WERI-Rb-1 (cell line): ENCODE data around the gene CFAP97.
"Not testable (repeated sequence)": the region's sequence is repeated elsewhere in the genome, so short reads cannot be mapped to it uniquely, and the experiment has no call there.

Experiments
- DNase-seq: peaks from one replicate; pipeline ENCODE4 v3.0.0-alpha.2; 2020
- H3K27ac ChIP-seq: fragments of 250-450 bp; sonication (Bioruptor Pico); 2 replicates; pipeline ENCODE4 v1.5.1; 2020; ENCODE audit warnings: mild to moderate bottlenecking, moderate library complexity
- H3K27me3 ChIP-seq: fragments of 250-450 bp; sonication (Bioruptor Pico); 2 replicates; pipeline ENCODE4 v1.5.1; 2021; ENCODE audit warnings: mild to moderate bottlenecking, low read depth, moderate library complexity; ENCODE audit not compliant: insufficient read depth, severe bottlenecking
- H3K36me3 ChIP-seq: fragments of 250-450 bp; sonication (Bioruptor Pico); 2 replicates; pipeline ENCODE4 v1.5.1; 2020; ENCODE audit warnings: mild to moderate bottlenecking, moderate library complexity
- H3K4me3 ChIP-seq: 2 replicates; pipeline ENCODE4 v1.5.1; 2011; ENCODE audit warnings: low read depth, mild to moderate bottlenecking, control low read depth, low read length
- H3K9me3 ChIP-seq: fragments of 250-450 bp; sonication (Bioruptor Pico); 2 replicates; pipeline ENCODE4 v1.5.1; 2021; ENCODE audit warnings: mild to moderate bottlenecking, moderate library complexity; ENCODE audit not compliant: severe bottlenecking
- TF ChIP-seq, protein P1 (sequence below): IDR thresholded peaks from 2 replicates; pipeline ENCODE4 v1.5.1; 2011; ENCODE audit warnings: low read depth, mild to moderate bottlenecking, control low read depth, inconsistent platforms, low read length

Gene CFAP97

DNA sequence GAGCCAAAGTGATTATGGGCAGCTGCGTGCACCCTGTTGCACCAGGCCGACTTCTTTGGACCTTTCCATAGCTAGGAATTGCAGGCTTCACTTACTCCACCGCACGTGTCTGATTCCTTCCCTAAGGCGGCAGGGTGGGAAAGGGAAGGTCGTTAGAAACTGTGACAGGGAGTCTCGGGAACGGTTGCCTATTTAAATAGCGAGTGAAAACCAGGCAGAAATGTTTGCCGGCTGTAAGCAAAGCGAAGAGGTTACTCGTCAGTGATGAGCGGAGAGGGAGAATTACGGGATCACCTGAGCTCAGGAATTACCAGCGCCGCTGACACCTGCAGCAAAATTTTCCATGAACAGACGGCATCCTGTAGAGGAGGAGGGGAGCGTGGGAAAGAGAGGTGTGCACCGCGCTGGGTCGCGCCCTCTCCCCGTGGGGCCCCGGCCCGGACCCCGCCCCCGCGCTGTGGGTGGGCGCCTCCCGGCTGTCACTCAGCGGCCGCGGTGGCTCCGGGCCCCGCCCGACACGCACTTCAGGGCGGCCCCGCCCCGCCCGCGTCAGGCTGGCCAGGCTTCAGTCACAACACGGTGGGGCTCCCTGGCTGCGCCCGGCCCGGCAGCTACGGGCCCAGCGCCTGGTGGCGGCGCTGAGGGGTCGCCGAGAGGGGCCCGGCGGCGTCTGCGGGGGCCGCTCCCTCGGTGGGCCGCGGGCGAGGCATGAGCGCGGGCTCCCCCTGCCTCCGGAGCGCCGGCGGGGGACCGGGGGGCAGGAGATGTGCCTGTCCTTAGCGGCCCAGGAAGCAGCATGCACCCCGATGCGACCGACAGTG, 5.4 kb upstream of the CFAP97 start, which contains the start of gene SNX25:
Gene SNX25 (plus strand): TSS at position 568 of the 821 bp plus-strand sequence. CDS start 229 bp downstream, at position 797.
- peak within 1 kb of the TSS; percentile 67 for H3K4me3 ChIP-seq

GRCh38 chr4:185207466-185207865, 3.7 kb upstream of the CFAP97 start:
- no peaks in the 10 kb centered on the region for H3K27me3 ChIP-seq
- no peak for DNase-seq
- no peak overlapping the region for H3K27ac ChIP-seq
- H3K36me3 ChIP-seq: no peaks in the 10 kb centered on the region; the same call in 1 of the 2 replicates
- TF ChIP-seq, protein P1, sequence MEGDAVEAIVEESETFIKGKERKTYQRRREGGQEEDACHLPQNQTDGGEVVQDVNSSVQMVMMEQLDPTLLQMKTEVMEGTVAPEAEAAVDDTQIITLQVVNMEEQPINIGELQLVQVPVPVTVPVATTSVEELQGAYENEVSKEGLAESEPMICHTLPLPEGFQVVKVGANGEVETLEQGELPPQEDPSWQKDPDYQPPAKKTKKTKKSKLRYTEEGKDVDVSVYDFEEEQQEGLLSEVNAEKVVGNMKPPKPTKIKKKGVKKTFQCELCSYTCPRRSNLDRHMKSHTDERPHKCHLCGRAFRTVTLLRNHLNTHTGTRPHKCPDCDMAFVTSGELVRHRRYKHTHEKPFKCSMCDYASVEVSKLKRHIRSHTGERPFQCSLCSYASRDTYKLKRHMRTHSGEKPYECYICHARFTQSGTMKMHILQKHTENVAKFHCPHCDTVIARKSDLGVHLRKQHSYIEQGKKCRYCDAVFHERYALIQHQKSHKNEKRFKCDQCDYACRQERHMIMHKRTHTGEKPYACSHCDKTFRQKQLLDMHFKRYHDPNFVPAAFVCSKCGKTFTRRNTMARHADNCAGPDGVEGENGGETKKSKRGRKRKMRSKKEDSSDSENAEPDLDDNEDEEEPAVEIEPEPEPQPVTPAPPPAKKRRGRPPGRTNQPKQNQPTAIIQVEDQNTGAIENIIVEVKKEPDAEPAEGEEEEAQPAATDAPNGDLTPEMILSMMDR: no peak
- no peaks in the 10 kb centered on the region for H3K9me3 ChIP-seq
- no peak overlapping the region for H3K4me3 ChIP-seq

More for the DNA sequence above, 5.4 kb upstream of the CFAP97 start, which contains the start of gene SNX25:
- TF ChIP-seq, protein P1: no peak; the same call in 1 of the 2 replicates
- Histone ChIP-seq H3K9me3 (no peaks in the 10 kb centered on the region), H3K36me3 (no peaks in the 10 kb centered on the region), H3K27ac (no peak within 1 kb of the TSS), H3K27me3 (no peaks in the 10 kb centered on the region)
- DNase-seq: peak; percentile 91

DNA sequence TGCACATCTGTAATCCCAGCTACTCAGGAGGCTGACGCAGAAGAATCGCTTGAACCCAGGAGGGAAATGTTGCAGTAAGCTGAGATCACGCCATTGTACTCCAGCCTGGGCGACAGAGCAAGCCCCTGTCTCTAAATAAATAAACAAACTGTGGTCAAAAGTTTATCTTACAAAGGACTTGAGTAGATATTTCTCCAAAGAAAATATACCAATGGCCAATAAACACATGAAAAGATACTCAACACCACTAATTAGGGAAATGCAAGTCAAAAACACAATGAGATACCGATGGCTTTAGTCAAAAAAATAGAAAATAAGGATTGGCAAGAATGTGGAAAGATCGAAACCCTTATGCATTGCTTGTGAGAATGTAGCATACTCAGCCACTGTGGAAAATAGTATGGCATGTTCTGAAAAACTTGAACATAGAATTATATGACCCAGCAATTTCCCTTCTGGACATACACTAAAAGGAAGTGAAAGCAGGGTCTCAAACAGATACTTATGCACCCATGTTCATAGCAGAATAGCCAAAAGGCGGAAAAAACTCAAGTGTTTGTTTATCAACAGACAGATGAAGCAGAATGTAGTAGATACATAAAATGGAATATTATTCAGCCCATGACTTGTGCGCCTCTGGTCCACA, 2.0 kb upstream of the CFAP97 start:
- Histone ChIP-seq H3K36me3 (no peaks in the 10 kb centered on the region; the same call in 1 of the 2 replicates), H3K27me3 (no peaks in the 10 kb centered on the region), H3K9me3 (no peaks in the 10 kb centered on the region), H3K27ac (no peak overlapping the region), H3K4me3 (no peak overlapping the region)
- TF ChIP-seq, protein P1: no peak
- DNase-seq: no peak

DNA sequence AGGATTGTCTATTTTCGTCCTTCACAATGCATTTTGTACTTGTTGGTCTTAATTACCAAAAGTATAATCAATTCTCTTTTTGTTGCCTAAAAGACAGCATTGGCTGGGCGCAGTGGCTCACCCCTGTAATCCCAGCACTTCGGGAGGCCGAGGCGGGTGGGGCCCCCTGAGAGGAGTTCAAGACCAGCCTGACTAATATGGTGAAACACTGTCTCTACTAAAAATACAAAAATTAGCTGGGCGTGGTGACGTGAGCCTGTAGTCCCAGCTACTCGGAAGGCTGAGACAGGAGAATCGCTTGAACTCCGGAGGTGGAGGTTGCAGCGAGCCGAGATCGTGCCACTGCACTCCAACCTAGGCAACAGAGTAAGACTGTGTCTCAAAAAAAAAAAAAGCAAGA, 1.3 kb upstream of the CFAP97 start:
- not testable (repeated sequence) for H3K27ac ChIP-seq, H3K36me3 ChIP-seq, H3K9me3 ChIP-seq, DNase-seq, H3K4me3 ChIP-seq, H3K27me3 ChIP-seq

GRCh38 chr4:185204238-185204910, 574 bp upstream of the CFAP97 start:
- Histone ChIP-seq H3K27ac (peak overlapping the region; percentile 68), H3K27me3 (no peaks in the 10 kb centered on the region), H3K36me3 (no peaks in the 10 kb centered on the region; the same call in 1 of the 2 replicates), H3K4me3 (peak overlapping the region; percentile 79), H3K9me3 (no peaks in the 10 kb centered on the region)
- peak; percentile 58 for DNase-seq
- TF ChIP-seq, protein P1: peak; percentile 19; the same call in 1 of the 2 replicates
